ENCODE results near the gene QSER1.

QSER1 gene

DNA sequence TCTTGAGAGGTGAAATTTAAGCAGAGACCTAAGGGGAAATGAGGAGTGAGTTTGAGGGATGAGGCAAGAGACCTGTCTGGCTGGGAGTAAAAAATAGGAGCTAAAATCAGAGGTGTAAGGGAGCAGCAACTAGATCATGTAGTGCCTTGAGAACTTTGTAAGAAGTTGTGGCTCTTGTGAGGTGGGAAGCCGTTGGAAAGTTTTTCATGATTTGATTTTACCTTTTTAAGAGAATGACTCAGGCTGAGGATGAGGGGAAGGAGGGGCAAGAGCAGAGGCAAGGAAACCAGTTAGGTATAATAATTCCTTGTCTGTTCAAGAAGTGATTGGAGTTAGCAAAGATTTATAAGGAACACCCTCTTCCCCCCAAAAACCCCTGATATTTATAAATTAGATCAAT, 25.8 kb downstream of the QSER1 start:
- ChIA-PET POLR2A (ENCODE audit: low non-redundant PET) (no interaction called here), CTCF (interaction anchor here (0.6 kb wide), 1 partner anchor 41 kb away, joined by 3 read pairs; no protein-coding TSS in a partner anchor)
- no peak for DNase-seq (ENCODE audit: low spot score)
- H3K27ac ChIP-seq = no peak overlapping the region
- TF ChIP-seq, protein P1, sequence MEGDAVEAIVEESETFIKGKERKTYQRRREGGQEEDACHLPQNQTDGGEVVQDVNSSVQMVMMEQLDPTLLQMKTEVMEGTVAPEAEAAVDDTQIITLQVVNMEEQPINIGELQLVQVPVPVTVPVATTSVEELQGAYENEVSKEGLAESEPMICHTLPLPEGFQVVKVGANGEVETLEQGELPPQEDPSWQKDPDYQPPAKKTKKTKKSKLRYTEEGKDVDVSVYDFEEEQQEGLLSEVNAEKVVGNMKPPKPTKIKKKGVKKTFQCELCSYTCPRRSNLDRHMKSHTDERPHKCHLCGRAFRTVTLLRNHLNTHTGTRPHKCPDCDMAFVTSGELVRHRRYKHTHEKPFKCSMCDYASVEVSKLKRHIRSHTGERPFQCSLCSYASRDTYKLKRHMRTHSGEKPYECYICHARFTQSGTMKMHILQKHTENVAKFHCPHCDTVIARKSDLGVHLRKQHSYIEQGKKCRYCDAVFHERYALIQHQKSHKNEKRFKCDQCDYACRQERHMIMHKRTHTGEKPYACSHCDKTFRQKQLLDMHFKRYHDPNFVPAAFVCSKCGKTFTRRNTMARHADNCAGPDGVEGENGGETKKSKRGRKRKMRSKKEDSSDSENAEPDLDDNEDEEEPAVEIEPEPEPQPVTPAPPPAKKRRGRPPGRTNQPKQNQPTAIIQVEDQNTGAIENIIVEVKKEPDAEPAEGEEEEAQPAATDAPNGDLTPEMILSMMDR (conservative IDR thresholded peaks at IDR 0.05; ENCODE audit: low read depth) = no peak

DNA sequence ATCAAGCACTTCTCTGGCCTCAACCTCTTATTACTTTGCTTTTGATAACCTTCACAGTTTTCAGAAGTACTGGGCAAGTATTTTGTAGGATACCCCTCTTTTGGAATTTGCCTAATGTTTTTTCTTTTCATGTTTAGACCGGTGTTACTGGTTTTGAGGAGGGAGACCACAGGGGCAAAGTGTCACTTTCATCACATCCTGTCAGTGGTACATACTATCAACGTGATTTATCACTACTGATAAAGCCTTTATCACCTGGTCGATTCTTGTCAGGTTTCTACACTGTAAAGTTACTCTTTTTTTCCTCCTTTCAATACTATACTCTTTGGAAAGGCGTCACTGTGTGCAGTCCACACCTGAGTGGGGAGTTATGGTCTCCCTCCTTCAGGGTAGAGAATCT, 26.7 kb downstream of the QSER1 start:
- ChIA-PET CTCF (interaction anchor here (0.7 kb wide), 1 partner anchor 57 kb away, joined by 4 read pairs; no protein-coding TSS in a partner anchor), POLR2A (ENCODE audit: low non-redundant PET) (no interaction called here)
- no peak overlapping the region for H3K27ac ChIP-seq
- TF ChIP-seq, protein P1 (conservative IDR thresholded peaks at IDR 0.05; ENCODE audit: low read depth) = no peak
- no peak for DNase-seq (ENCODE audit: low spot score)

DNA sequence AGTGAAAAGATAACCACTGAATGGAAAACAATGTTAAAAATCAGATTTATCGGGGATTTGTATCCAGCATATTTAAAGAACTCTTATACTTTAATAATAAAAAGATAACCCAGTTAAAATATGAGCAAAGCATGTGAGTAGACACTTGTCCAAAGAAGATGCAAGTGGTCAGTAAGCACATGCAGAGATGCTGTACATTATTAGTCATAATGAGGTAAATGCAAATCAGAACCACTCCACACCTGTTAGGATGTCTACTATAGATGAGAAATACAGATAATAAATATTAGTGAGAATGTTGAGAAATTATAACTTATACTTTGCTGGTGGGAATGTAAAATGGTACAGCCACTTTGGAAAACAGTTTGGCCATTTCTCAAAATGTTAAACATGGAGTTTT, 28.0 kb downstream of the QSER1 start:
- TF ChIP-seq, protein P1 (conservative IDR thresholded peaks at IDR 0.05; ENCODE audit: low read depth) = no peak
- CTCF ChIA-PET = no interaction called here
- POLR2A ChIA-PET (ENCODE audit: low non-redundant PET) = no interaction called here

DNA sequence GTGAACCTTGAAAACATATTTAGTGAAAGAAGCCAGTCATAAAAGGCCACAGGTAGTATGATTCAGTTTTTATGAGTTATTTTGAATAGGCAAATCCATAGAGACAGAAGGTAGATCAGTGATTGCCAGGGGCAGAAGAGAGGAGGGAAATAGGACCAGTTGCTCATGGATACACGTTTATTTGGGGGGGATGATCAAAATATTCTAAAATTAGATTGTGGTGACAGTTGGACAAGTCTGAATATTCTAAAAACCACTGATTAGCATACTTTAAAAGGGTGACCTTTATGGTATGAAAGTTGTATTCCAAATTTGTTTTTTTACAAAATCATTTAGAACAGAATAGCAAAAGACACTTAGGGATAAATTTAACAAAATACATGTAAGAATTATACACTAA, 28.6 kb downstream of the QSER1 start:
- no peak for DNase-seq (ENCODE audit: low spot score)
- ChIA-PET CTCF (no interaction called here), POLR2A (ENCODE audit: low non-redundant PET) (no interaction called here)
- TF ChIP-seq, protein P1 (conservative IDR thresholded peaks at IDR 0.05; ENCODE audit: low read depth) = no peak
- H3K27ac ChIP-seq = no peak overlapping the region

More for the DNA sequence above, 28.0 kb downstream of the QSER1 start:
- H3K27ac ChIP-seq = no peak overlapping the region
- DNase-seq (ENCODE audit: low spot score) = no peak

DNA sequence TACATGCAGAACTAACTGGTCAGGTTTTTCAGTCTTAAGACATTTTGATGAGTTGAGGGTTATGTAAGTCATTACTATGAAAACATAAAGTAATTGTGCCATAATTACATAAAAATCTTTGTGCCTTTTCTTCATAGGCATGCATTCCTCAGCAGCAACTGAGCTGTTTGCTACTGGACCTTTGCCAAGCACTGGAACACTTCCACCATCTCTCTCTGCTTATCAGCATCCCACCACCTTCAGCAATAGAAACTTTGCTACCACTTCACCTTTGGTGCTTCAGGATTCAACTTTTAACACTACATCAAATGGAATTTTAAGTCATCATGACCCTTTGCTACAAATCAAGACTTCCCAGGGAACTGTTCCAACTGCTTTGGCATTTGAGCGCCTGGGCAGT, 39.0 kb downstream of the QSER1 start:
- no peak overlapping the region for H3K27ac ChIP-seq
- TF ChIP-seq, protein P1 (conservative IDR thresholded peaks at IDR 0.05; ENCODE audit: low read depth) = no peak
- CTCF ChIA-PET = no interaction called here
- POLR2A ChIA-PET (ENCODE audit: low non-redundant PET) = no interaction called here
- DNase-seq (ENCODE audit: low spot score) = no peak

DNA sequence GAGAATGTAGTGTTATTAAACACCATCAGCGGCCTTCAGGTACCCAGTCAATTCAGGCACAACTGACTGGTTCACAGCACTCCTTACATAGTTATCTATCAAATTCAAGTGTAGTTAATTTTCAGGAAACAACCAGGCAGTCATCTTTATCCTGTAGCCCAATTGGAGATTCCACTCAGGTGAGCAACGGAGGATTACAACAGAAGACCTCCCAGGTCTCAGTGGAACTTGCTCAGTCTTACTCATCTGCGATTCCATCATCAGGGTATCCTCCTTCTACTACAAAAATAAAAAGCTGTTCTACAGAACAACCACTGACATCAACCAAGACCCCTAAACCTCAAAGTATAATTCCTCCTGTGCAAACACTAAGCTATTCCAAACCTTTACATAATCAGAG, 39.6 kb downstream of the QSER1 start:
- POLR2A ChIA-PET (ENCODE audit: low non-redundant PET) = no interaction called here
- TF ChIP-seq, protein P1 (conservative IDR thresholded peaks at IDR 0.05; ENCODE audit: low read depth) = no peak

More for the DNA sequence above, 39.6 kb downstream of the QSER1 start:
- CTCF ChIA-PET = no interaction called here
- DNase-seq (ENCODE audit: low spot score) = no peak
- no peak overlapping the region for H3K27ac ChIP-seq

Measured in RWPE1 (cell line).